Activated CD4-positive, alpha-beta T cell treated with anti-CD3 and anti-CD28 coated beads, Interleukin-2, amount 10 ng/mL, durations not matched to agents 7 days and 5 days (primary cell): ENCODE measurements around the gene NPIPB9. TPM values are rescaled to one million over a fixed set of nuclear protein-coding genes. Genes with fewer than 3 reads are reported as not detected.
A peak's percentile ranks its signal among the peaks of the same experiment; 100 is the strongest.
"Not testable (repeated sequence)": the region's sequence is repeated elsewhere in the genome, so short reads cannot be mapped to it uniquely, and the experiment has no call there.

Source experiments
- CTCF ChIA-PET: fragments of 350-600 bp; sonication (Branson Sonifier 250); formaldehyde crosslinking; loops from one replicate; lab custom pipeline; 2021; ENCODE audit warnings: antibody characterized with exemption; lab: Charles Lee
- POLR2A ChIA-PET: fragments of 350-600 bp; sonication (Branson Sonifier 250); formaldehyde crosslinking; loops from one replicate; lab custom pipeline; 2021; ENCODE audit warnings: antibody characterized with exemption; lab: Charles Lee
- DNase-seq: peaks from one replicate; pipeline ENCODE4 v3.0.0-alpha.2; 2020
- H3K27ac Mint-ChIP-seq: one replicate; pipeline ENCODE4 v1.8.0; 2021; ENCODE audit warnings: mild to moderate bottlenecking, moderate library complexity, mixed read lengths
- H3K27me3 Mint-ChIP-seq: one replicate; pipeline ENCODE4 v1.8.0; 2021; ENCODE audit warnings: mixed read lengths
- H3K36me3 Mint-ChIP-seq: one replicate; pipeline ENCODE4 v1.8.0; 2021; ENCODE audit warnings: low read depth, mixed read lengths
- H3K4me1 Mint-ChIP-seq: one replicate; pipeline ENCODE4 v1.8.0; 2021; ENCODE audit warnings: mixed read lengths
- H3K4me3 Mint-ChIP-seq: one replicate; pipeline ENCODE4 v1.8.0; 2021; ENCODE audit warnings: mild to moderate bottlenecking, moderate library complexity, mixed read lengths
- H3K9me3 Mint-ChIP-seq: one replicate; pipeline ENCODE4 v1.8.0; 2021; ENCODE audit warnings: mixed read lengths
- microRNA-seq: library from miRNA; unstranded; fragments of <30 nt; microRNA quantifications from one replicate; pipeline ENCODE4 v1.2.0, GENCODE V29; 2021; ENCODE audit warnings: borderline microRNAs expressed, borderline replicate concordance
- total RNA-seq, 2 experiments: library from RNA; stranded (reverse); gene quantifications; one replicate each; pipeline ENCODE4 v1.2.3, GENCODE V29; 2021

NPIPB9 gene
- total RNA-seq, 2 experiments from 2014 or later, result 2.5 to 2.6 TPM

- POLR2A ChIA-PET, H3K4me1 Mint-ChIP-seq, H3K27ac Mint-ChIP-seq, H3K4me3 Mint-ChIP-seq, CTCF ChIA-PET, H3K36me3 Mint-ChIP-seq, DNase-seq, H3K9me3 Mint-ChIP-seq, H3K27me3 Mint-ChIP-seq: not testable (repeated sequence)
Measured at GRCh38 chr16:28781697-28782096, 30.1 kb downstream of the NPIPB9 start.

- DNase-seq, H3K9me3 Mint-ChIP-seq, H3K4me1 Mint-ChIP-seq, H3K27me3 Mint-ChIP-seq, H3K36me3 Mint-ChIP-seq, POLR2A ChIA-PET, CTCF ChIA-PET, H3K4me3 Mint-ChIP-seq, H3K27ac Mint-ChIP-seq: not testable (repeated sequence)
Measured at GRCh38 chr16:28782357-28782756, 30.8 kb downstream of the NPIPB9 start.

DNA sequence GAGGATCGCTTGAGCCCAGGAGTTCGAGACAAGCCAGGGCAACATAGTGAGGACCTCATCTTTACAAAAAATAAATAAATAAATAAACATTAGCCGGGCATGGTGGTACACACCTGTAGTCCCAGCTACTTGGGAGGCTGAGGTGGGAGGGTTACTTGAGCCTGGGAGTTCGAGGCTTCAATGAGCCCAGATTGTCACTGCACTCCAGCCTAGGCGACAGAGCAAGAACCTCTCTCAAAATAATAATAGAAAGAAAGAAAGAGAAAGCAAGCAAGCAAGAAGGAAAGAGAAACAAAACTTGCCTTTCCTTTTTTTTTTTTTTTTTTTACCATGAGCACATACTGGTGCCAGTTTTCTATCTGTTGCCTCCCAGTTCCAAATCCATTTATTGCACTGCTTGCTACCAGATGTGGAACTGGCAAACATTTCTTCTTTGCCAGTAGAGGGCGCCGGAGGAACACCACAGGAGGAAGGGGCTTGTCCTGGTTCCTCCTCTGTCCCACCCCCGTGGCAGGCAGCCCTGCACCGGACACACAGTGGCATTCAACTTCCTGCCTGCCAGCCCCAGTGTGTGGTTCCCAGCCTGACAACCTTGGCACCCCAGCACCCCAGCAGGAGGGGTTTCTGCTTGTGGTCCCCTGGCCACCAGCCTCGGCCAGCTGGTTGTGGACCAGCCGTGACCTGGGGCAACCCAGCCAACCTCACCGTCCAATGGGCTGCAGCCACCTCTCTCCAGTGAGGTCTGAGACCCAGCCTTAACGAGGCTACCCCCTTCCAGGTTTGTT, 50.8 kb downstream of the NPIPB9 start:
- H3K27me3 Mint-ChIP-seq, H3K4me1 Mint-ChIP-seq, H3K27ac Mint-ChIP-seq, POLR2A ChIA-PET, H3K36me3 Mint-ChIP-seq, H3K9me3 Mint-ChIP-seq, CTCF ChIA-PET: not testable (repeated sequence)
- peak; percentile 87 for DNase-seq
- peak overlapping the region; percentile 61 for H3K4me3 Mint-ChIP-seq

- H3K27me3 Mint-ChIP-seq, H3K27ac Mint-ChIP-seq, CTCF ChIA-PET, H3K4me1 Mint-ChIP-seq, H3K9me3 Mint-ChIP-seq, H3K36me3 Mint-ChIP-seq, DNase-seq, POLR2A ChIA-PET, H3K4me3 Mint-ChIP-seq: not testable (repeated sequence)
Measured at GRCh38 chr16:28807445-28808120, 56.0 kb downstream of the NPIPB9 start.

- Mint-ChIP-seq H3K4me3 (no peak overlapping the region), H3K36me3 (peaks cover 16% of the 10 kb centered on the region), H3K27me3 (no peaks in the 10 kb centered on the region), H3K9me3 (no peaks in the 10 kb centered on the region), H3K4me1 (peaks cover 24% of the 10 kb centered on the region), H3K27ac (no peak overlapping the region)
- ChIA-PET CTCF (interaction anchor here (0.6 to 3.3 kb wide), 2 partner anchors 26 to 125 kb away, joined by 3 to 9 read pairs; partner anchors contain the start of gene TUFM), POLR2A (no interaction called here)
- no peak for DNase-seq
Measured at GRCh38 chr16:28820016-28820415, 68.4 kb downstream of the NPIPB9 start.

DNA sequence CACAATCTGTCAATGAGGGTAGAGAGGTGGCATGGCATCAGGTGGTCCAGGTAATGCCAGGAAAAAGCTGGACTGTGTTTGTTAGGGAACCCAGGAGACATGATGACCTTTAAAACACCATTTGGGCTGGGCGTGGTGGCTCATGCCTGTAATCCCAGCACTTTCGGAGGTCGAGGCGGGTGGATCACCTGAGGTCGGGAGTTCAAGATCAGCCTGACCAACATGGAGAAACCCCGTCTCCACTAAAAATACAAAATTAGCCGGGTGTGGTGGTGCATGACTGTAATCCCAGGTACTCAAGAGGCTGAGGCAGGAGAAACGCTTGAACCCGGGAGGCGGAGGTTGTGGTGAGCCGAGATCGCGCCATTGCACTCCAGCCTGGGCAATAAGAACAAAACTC, 69.0 kb downstream of the NPIPB9 start:
- not testable (repeated sequence) for DNase-seq
- peak overlapping the region; percentile 19 for H3K4me3 Mint-ChIP-seq

GRCh38 chr16:28821874-28822519, 70.4 kb downstream of the NPIPB9 start:
- Mint-ChIP-seq H3K27me3 (no peaks in the 10 kb centered on the region), H3K4me3 (peak overlapping the region; percentile 88), H3K4me1 (peaks cover 43% of the 10 kb centered on the region), H3K9me3 (no peaks in the 10 kb centered on the region), H3K36me3 (peaks cover 36% of the 10 kb centered on the region), H3K27ac (peak overlapping the region; percentile 92)
- CTCF ChIA-PET, result interaction anchor here (0.6 to 3.3 kb wide), 5 partner anchors 16 to 41 kb away, joined by 3 to 9 read pairs (median 3); partner anchors contain the start of gene TUFM
- POLR2A ChIA-PET, result interaction anchor here (0.6 to 1.0 kb wide), 3 partner anchors 66 to 237 kb away, joined by 3 to 4 read pairs (median 3); no protein-coding TSS in a partner anchor
- DNase-seq, result no peak

More for the DNA sequence above, 69.0 kb downstream of the NPIPB9 start:
- ChIA-PET POLR2A (interaction anchor here (0.6 kb wide), 1 partner anchor 1237 kb away, joined by 5 read pairs; no protein-coding TSS in a partner anchor), CTCF (interaction anchor here (0.6 to 3.3 kb wide), 2 partner anchors 26 to 125 kb away, joined by 3 to 9 read pairs; partner anchors contain the start of gene TUFM)
- peaks cover 29% of the 10 kb centered on the region for H3K4me1 Mint-ChIP-seq
- H3K9me3 Mint-ChIP-seq, H3K27me3 Mint-ChIP-seq, H3K27ac Mint-ChIP-seq: not testable (repeated sequence)
- peaks cover 22% of the 10 kb centered on the region for H3K36me3 Mint-ChIP-seq

Small RNAs within 50 kb of the gene (microRNA-seq; reads per million reads assigned to microRNA genes)
- not detected for gene MIR6862-2

Other genes with a start within 250 kb of the NPIPB9 start
- gene IL27, start 245.0 kb upstream of the NPIPB9 start, total RNA-seq, result not detected
- gene NUPR1, start 212.8 kb upstream of the NPIPB9 start, total RNA-seq, result not detected
- 10 to 100 TPM; 49.3 to 60.6 TPM for gene SGF29, start 197.9 kb upstream of the NPIPB9 start, total RNA-seq
- under 1 TPM; 0.27 to 0.50 TPM for gene SULT1A2, start 154.7 kb upstream of the NPIPB9 start, total RNA-seq
- 10 to 100 TPM; 11.1 to 11.3 TPM for gene SULT1A1, start 141.7 kb upstream of the NPIPB9 start, total RNA-seq
- gene NPIPB8, start 113.7 kb upstream of the NPIPB9 start, total RNA-seq, result under 1 TPM in 1 of 2 experiments, not detected in 1; 0.44 TPM
- 100 to 1,000 TPM; 430 to 457 TPM for gene EIF3C, start 40.3 kb upstream of the NPIPB9 start, total RNA-seq
- gene ATXN2L, start 71.2 kb downstream of the NPIPB9 start, total RNA-seq, result 100 to 1,000 TPM; 257 to 265 TPM
- gene TUFM, start 94.6 kb downstream of the NPIPB9 start, total RNA-seq, result 100 to 1,000 TPM; 105 to 125 TPM
- gene SH2B1, start 112.1 kb downstream of the NPIPB9 start, total RNA-seq, result 10 to 100 TPM; 62.6 to 66.6 TPM
- gene ATP2A1, start 126.7 kb downstream of the NPIPB9 start, total RNA-seq, result 1 to 10 TPM; 1.3 to 2.7 TPM
- 10 to 100 TPM; 16.8 to 21.1 TPM for gene RABEP2, start 173.5 kb downstream of the NPIPB9 start, total RNA-seq
- under 1 TPM in 1 of 2 experiments, not detected in 1; 0.12 TPM for gene CD19, start 180.2 kb downstream of the NPIPB9 start, total RNA-seq
- gene NFATC2IP, start 199.2 kb downstream of the NPIPB9 start, total RNA-seq, result 100 to 1,000 TPM; 114 to 130 TPM
- 10 to 100 TPM; 24.8 to 26.1 TPM for gene SPNS1, start 223.0 kb downstream of the NPIPB9 start, total RNA-seq
- gene LAT, start 233.3 kb downstream of the NPIPB9 start, total RNA-seq, result 100 to 1,000 TPM; 365 to 379 TPM